ENCODE data around the gene CCN5. TPM values are rescaled to one million over a fixed set of nuclear protein-coding genes. Genes with fewer than 3 reads are reported as not detected.

CCN5 gene
- total RNA-seq, 1 donor, result 520 TPM

GRCh38 chr20:44773070-44773829 lies 58.1 kb downstream of the CCN5 start:
- no peak for TF ChIP-seq CTCF (IDR thresholded peaks at IDR 0.05; ENCODE audit: extremely low read depth, low read depth, low read length)
- Histone ChIP-seq H3K4me1 (ENCODE audit: insufficient read depth, low read length) (no peaks in the 10 kb centered on the region), H3K27ac (ENCODE audit: low read depth, low read length) (no peak overlapping the region), H3K4me3 (ENCODE audit: insufficient read depth, low read length) (no peak overlapping the region), H3K79me2 (ENCODE audit: insufficient read depth, low read length) (no peaks in the 10 kb centered on the region), H3K4me2 (ENCODE audit: insufficient read depth, low read length) (no peak overlapping the region), H3K36me3 (ENCODE audit: insufficient read depth, low read length) (no peaks in the 10 kb centered on the region), H3K27me3 (ENCODE audit: insufficient read depth, low read length) (peaks cover 18% of the 10 kb centered on the region), H3K9me3 (ENCODE audit: low read depth, low read length) (no peaks in the 10 kb centered on the region), H4K20me1 (ENCODE audit: insufficient read depth, low read length) (no peaks in the 10 kb centered on the region), H2AFZ (ENCODE audit: low read length) (no peak overlapping the region)
- DNase-seq (ENCODE audit: insufficient read length, low spot score, missing footprints), result no peak

GRCh38 chr20:44776980-44777379 lies 61.8 kb downstream of the CCN5 start:
- Histone ChIP-seq H2AFZ (ENCODE audit: low read length) (no peak overlapping the region), H3K27me3 (ENCODE audit: insufficient read depth, low read length) (no peaks in the 10 kb centered on the region), H4K20me1 (ENCODE audit: insufficient read depth, low read length) (no peaks in the 10 kb centered on the region), H3K79me2 (ENCODE audit: insufficient read depth, low read length) (no peaks in the 10 kb centered on the region), H3K36me3 (ENCODE audit: insufficient read depth, low read length) (no peaks in the 10 kb centered on the region), H3K4me3 (ENCODE audit: insufficient read depth, low read length) (no peak overlapping the region), H3K9me3 (ENCODE audit: low read depth, low read length) (no peaks in the 10 kb centered on the region), H3K4me2 (ENCODE audit: insufficient read depth, low read length) (no peak overlapping the region), H3K4me1 (ENCODE audit: insufficient read depth, low read length) (no peaks in the 10 kb centered on the region), H3K27ac (ENCODE audit: low read depth, low read length) (no peak overlapping the region)
- DNase-seq (ENCODE audit: insufficient read length, low spot score, missing footprints), result no peak
- TF ChIP-seq CTCF (IDR thresholded peaks at IDR 0.05; ENCODE audit: extremely low read depth, low read depth, low read length), result no peak

Other genes with a start within 250 kb of the CCN5 start
- gene TTPAL, start 239.5 kb upstream of the CCN5 start, total RNA-seq, result 12.1 and 12.7 TPM in 2 replicates
- 167 and 191 TPM in 2 replicates for gene SERINC3, start 193.3 kb upstream of the CCN5 start, total RNA-seq
- gene PKIG, start 132.8 kb upstream of the CCN5 start, total RNA-seq, result 94.6 and 107 TPM in 2 replicates
- gene ADA, start 63.7 kb upstream of the CCN5 start, total RNA-seq, result 15.9 and 37.1 TPM in 2 replicates
- 81.3 and 121 TPM in 2 replicates for gene KCNK15, start 30.5 kb downstream of the CCN5 start, total RNA-seq
- 0.29 and 0.36 TPM in 2 replicates for gene RIMS4, start 95.2 kb downstream of the CCN5 start, total RNA-seq
- gene YWHAB, start 170.3 kb downstream of the CCN5 start, total RNA-seq, result 121 and 135 TPM in 2 replicates
- gene PABPC1L, start 194.7 kb downstream of the CCN5 start, total RNA-seq, result 11.2 and 15.6 TPM in 2 replicates
- gene TOMM34, start 245.0 kb downstream of the CCN5 start, total RNA-seq, result 16.3 and 18.3 TPM in 2 replicates